Hepatocyte (in vitro differentiated cells): ENCODE data around the gene FYN. TPM values are rescaled to one million over a fixed set of nuclear protein-coding genes. Genes with fewer than 3 reads are reported as not detected.

ENCODE experiments used
- DNase-seq: peaks from one replicate; pipeline ENCODE4 v3.0.0-alpha.2; 2016; ENCODE audit warnings: low spot score
- H2AFZ ChIP-seq: fragments of 200-600 bp; sonication (generic); 2 replicates; pipeline ENCODE4 v1.6.0; 2016; ENCODE audit warnings: antibody characterized with exemption, mild to moderate bottlenecking
- H3K27ac ChIP-seq: fragments of 200-600 bp; sonication (generic); 2 replicates; pipeline ENCODE4 v1.5.1; 2016; ENCODE audit warnings: mild to moderate bottlenecking
- H3K27me3 ChIP-seq: fragments of 200-600 bp; sonication (generic); 2 replicates; pipeline ENCODE4 v1.6.1; 2016
- H3K36me3 ChIP-seq: fragments of 200-600 bp; sonication (generic); replicated peaks from 2 replicates; pipeline ENCODE4 v1.5.1; 2016; ENCODE audit warnings: low read depth; ENCODE audit not compliant: insufficient read depth
- H3K4me1 ChIP-seq: fragments of 200-600 bp; sonication (generic); 2 replicates; pipeline ENCODE4 v1.5.1; 2016; ENCODE audit warnings: mild to moderate bottlenecking, moderate library complexity; ENCODE audit not compliant: insufficient read depth
- H3K4me2 ChIP-seq: fragments of 200-600 bp; sonication (generic); 2 replicates; pipeline ENCODE4 v1.6.0; 2016
- H3K4me3 ChIP-seq: fragments of 200-600 bp; sonication (generic); 2 replicates; pipeline ENCODE4 v1.5.1; 2016; ENCODE audit warnings: mild to moderate bottlenecking
- H3K79me2 ChIP-seq: fragments of 200-600 bp; sonication (generic); 2 replicates; pipeline ENCODE4 v1.6.0; 2017; ENCODE audit warnings: mild to moderate bottlenecking
- H3K9me2 ChIP-seq: fragments of 200-600 bp; sonication (generic); replicated peaks from 2 replicates; pipeline ENCODE4 v1.6.0; 2017; ENCODE audit warnings: mild to moderate bottlenecking; ENCODE audit not compliant: insufficient read depth
- H3K9me3 ChIP-seq: fragments of 200-600 bp; sonication (generic); 2 replicates; pipeline ENCODE4 v1.5.1; 2016; ENCODE audit warnings: low read depth, mild to moderate bottlenecking
- H4K20me1 ChIP-seq: fragments of 200-600 bp; sonication (generic); 2 replicates; pipeline ENCODE4 v1.6.0; 2016; ENCODE audit warnings: mild to moderate bottlenecking; ENCODE audit not compliant: insufficient read depth, poor library complexity, severe bottlenecking
- CTCF ChIP-seq: fragments of 200-600 bp; sonication (generic); IDR thresholded peaks from 2 replicates; pipeline ENCODE4 v1.5.1; 2016; ENCODE audit warnings: antibody characterized with exemption, mild to moderate bottlenecking; ENCODE audit not compliant: poor library complexity
- EZH2 ChIP-seq: fragments of 200-600 bp; sonication (generic); IDR thresholded peaks from 2 replicates; pipeline ENCODE4 v1.6.1; 2016; ENCODE audit warnings: antibody characterized with exemption, mild to moderate bottlenecking, borderline replicate concordance
- EZH2phosphoT487 ChIP-seq: fragments of 200-600 bp; sonication (generic); IDR thresholded peaks from one replicate; pipeline ENCODE4 v1.6.1; 2018; ENCODE audit warnings: antibody characterized with exemption, mild to moderate bottlenecking, low read depth, moderate library complexity; ENCODE audit not compliant: unreplicated experiment, severe bottlenecking
- WGBS: methylation state at CpG from one replicate; pipeline ENCODE4 v1.1.6; 2016; ENCODE audit warnings: low lambda C conversion rate; ENCODE audit errors: missing lambda C conversion rate; 5-methylcytosine and 5-hydroxymethylcytosine counted together
- polyA plus RNA-seq: library from polyadenylated mRNA; unstranded; fragments of >200 nt; fragmentation: Nextera tagmentation; extraction: Ambion mirVana; gene quantifications from 2 replicates; pipeline ENCODE4 v1.2.1, GENCODE V29; 2016
- total RNA-seq: library from RNA; depleted of rRNA; stranded (reverse); fragments of >200 nt; gene quantifications from 2 replicates; pipeline ENCODE4 v1.2.3, GENCODE V29; 2014

The FYN gene
- total and polyA plus RNA-seq, 2 experiments from 2014 or later = 40.0 to 70.1 TPM

- no peaks in the 10 kb centered on the region for H3K79me2 ChIP-seq
- TF ChIP-seq CTCF = no peak
- TF ChIP-seq EZH2 = no peak
- no peaks in the 10 kb centered on the region for H3K36me3 ChIP-seq
- DNase-seq = peak; percentile 35
- H3K4me1 ChIP-seq = peaks cover 21% of the 10 kb centered on the region
- no peaks in the 10 kb centered on the region for H3K9me2 ChIP-seq
- H2AFZ ChIP-seq = no peak overlapping the region
- H3K9me3 ChIP-seq = no peaks in the 10 kb centered on the region
- H3K27me3 ChIP-seq = no peaks in the 10 kb centered on the region
- H3K4me3 ChIP-seq = no peak overlapping the region
- peak overlapping the region; percentile 54 for H3K4me2 ChIP-seq
- 61% methylated on average over 2 of the region's 2 CpGs for WGBS
- no peaks in the 10 kb centered on the region for H4K20me1 ChIP-seq
- H3K27ac ChIP-seq = no peak overlapping the region
Observed at GRCh38 chr6:111676383-111676782, 196.9 kb downstream of the FYN start.

- no peak overlapping the region for H3K4me2 ChIP-seq
Observed at GRCh38 chr6:111674883-111675282, 198.4 kb downstream of the FYN start.

GRCh38 chr6:111674413-111674812 lies 198.8 kb downstream of the FYN start:
- WGBS = 95% methylated on average over 4 of the region's 4 CpGs
- H3K27me3 ChIP-seq = no peaks in the 10 kb centered on the region
- H2AFZ ChIP-seq = no peak overlapping the region
- H3K4me2 ChIP-seq = no peak overlapping the region
- no peak for DNase-seq
- H3K4me1 ChIP-seq = peaks cover 21% of the 10 kb centered on the region
- no peak overlapping the region for H3K4me3 ChIP-seq
- no peak for TF ChIP-seq CTCF
- TF ChIP-seq EZH2 = no peak
- no peak for TF ChIP-seq EZH2phosphoT487
- no peaks in the 10 kb centered on the region for H3K9me2 ChIP-seq
- H3K36me3 ChIP-seq = no peaks in the 10 kb centered on the region
- H3K27ac ChIP-seq = no peak overlapping the region
- H3K79me2 ChIP-seq = no peaks in the 10 kb centered on the region
- H3K9me3 ChIP-seq = no peaks in the 10 kb centered on the region
- no peaks in the 10 kb centered on the region for H4K20me1 ChIP-seq

More at GRCh38 chr6:111674883-111675282, 198.4 kb downstream of the FYN start:
- no peak overlapping the region for H2AFZ ChIP-seq
- no peak for TF ChIP-seq EZH2
- no peak for TF ChIP-seq EZH2phosphoT487
- no peak for TF ChIP-seq CTCF
- no peaks in the 10 kb centered on the region for H3K36me3 ChIP-seq
- DNase-seq = no peak
- no peaks in the 10 kb centered on the region for H3K27me3 ChIP-seq
- H3K4me1 ChIP-seq = peaks cover 21% of the 10 kb centered on the region
- no peaks in the 10 kb centered on the region for H3K79me2 ChIP-seq
- H3K27ac ChIP-seq = no peak overlapping the region
- no peaks in the 10 kb centered on the region for H3K9me2 ChIP-seq
- 76% methylated on average over 1 of the region's 1 CpG for whole genome bisulfite sequencing
- no peaks in the 10 kb centered on the region for H3K9me3 ChIP-seq
- no peak overlapping the region for H3K4me3 ChIP-seq
- no peaks in the 10 kb centered on the region for H4K20me1 ChIP-seq

DNA sequence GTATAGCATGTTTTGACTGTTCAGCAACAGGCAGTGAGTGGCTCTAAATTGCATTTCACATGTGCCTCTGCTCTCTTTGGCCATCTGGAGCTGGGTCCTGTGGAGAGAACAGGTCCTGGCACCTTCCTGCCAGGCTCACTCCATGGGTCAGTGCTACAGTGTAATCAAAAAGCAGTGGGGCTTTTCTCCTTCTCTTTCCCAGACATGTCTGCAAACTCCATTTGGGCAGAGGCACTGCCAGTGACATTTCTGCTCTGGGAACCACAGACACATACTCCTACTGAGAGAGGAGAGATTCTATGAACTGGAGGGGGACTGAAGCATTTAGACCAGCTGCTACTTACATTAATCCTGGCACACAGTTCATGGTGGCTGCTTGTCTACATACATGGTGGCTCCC lies 199.3 kb downstream of the FYN start:
- TF ChIP-seq CTCF (no peak), EZH2phosphoT487 (no peak), EZH2 (no peak)
- no peak for DNase-seq
- Histone ChIP-seq H2AFZ (no peak overlapping the region), H3K9me3 (no peaks in the 10 kb centered on the region), H3K4me3 (no peak overlapping the region), H3K36me3 (no peaks in the 10 kb centered on the region), H3K4me1 (peaks cover 21% of the 10 kb centered on the region), H3K27ac (no peak overlapping the region), H4K20me1 (no peaks in the 10 kb centered on the region), H3K27me3 (no peaks in the 10 kb centered on the region), H3K9me2 (no peaks in the 10 kb centered on the region), H3K4me2 (no peak overlapping the region), H3K79me2 (no peaks in the 10 kb centered on the region)
